Ureter (tissue), 1 donor: ENCODE measurements around the gene SFXN3. TPM values are rescaled to one million over a fixed set of nuclear protein-coding genes. Genes with fewer than 3 reads are reported as not detected.

Source experiments
- DNase-seq: peaks from one replicate; pipeline ENCODE4 v3.0.0-alpha.2; 2020; ENCODE audit warnings: low spot score
- total RNA-seq: library from RNA; stranded (reverse); gene quantifications from one replicate; pipeline ENCODE4 v1.2.4, GENCODE V29; 2023
- donor health status: DM: yes; HTN: yes; CAD: no.

SFXN3 gene
- total RNA-seq, 1 donor from 2014 or later: 36.8 TPM

GRCh38 chr10:101056365-101057151, 25.5 kb downstream of the SFXN3 start:
- no peak for DNase-seq

GRCh38 chr10:101060036-101060950, 29.3 kb downstream of the SFXN3 start:
- peak; percentile 91 for DNase-seq

DNA sequence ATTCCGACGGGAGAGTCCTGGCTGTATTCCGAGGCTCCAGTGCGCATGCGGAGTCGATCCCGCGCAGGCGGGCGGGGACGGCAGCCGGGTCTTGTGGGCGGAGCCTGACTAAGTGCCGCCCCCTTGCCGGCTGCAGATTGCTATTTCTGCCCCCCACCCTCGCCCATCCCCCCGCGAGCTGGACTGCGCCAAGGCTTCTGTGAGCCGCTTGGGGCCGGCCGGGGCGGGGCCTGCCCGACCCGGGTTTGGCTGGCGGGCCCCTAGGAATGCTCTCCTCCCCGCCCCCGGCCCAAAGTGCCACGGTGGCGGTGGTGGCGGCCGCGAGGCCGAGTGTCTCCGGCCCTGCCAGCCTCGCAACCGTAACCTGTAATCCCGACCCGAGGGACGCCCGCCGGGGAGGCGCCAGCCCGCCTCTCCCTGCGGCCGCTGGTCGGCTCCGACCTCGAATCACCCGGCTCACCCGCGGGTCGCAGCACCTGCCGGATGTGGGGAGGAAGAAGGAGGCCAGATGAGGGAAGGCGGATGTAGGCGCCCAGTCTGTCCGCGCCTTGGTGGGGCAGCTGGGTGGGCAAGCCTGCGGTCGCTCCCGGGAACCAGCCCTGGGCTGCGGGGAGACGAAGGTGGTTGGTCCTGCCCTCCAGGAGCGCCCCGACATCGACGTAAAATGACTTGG, 30.1 kb downstream of the SFXN3 start:
- peak; percentile 93 for DNase-seq

- peak; percentile 59 for DNase-seq
These were observed 30.7 kb downstream of the SFXN3 start, which contains the start of gene KAZALD1 for GRCh38 chr10:101061624-101062231. Gene KAZALD1, plus strand, starts transcription at chr10:101061989. Its CDS starts 604 bp downstream, at chr10:101062593.

GRCh38 chr10:101062232-101063049, 31.4 kb downstream of the SFXN3 start:
- DNase-seq: no peak

- DNase-seq: no peak
These were observed 32.1 kb downstream of the SFXN3 start for GRCh38 chr10:101063050-101063525.

- no peak for DNase-seq
These were observed 32.7 kb downstream of the SFXN3 start for GRCh38 chr10:101063548-101064414.

- DNase-seq: no peak
These were observed 33.5 kb downstream of the SFXN3 start for GRCh38 chr10:101064415-101065030.

- DNase-seq: no peak
These were observed 34.6 kb downstream of the SFXN3 start for GRCh38 chr10:101065481-101066145.

- DNase-seq: peak; percentile 77
These were observed 35.3 kb downstream of the SFXN3 start for GRCh38 chr10:101066146-101066895.

DNA sequence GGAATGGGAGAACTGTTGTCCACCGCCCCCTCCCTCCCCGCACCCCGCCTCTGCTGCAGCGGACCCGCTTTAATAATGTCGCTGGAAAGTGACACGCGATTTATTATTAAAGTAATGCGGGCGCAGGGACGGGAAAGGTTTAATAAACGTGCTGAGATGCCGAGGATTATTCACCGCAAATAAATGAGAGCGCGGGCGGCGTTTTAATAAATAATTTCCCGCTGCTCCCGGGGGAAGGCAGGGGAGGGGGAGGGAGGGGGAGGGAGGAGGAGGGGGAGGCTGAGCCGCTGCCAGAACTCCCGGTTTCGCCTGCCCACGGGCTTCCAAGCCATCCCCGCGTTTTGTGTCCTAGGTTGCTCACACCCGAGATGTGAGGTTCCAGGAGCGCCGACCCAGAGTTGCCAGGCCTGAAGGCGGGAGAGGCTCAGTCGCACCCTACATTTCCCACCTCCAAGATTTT, 35.9 kb downstream of the SFXN3 start:
- DNase-seq: no peak

DNA sequence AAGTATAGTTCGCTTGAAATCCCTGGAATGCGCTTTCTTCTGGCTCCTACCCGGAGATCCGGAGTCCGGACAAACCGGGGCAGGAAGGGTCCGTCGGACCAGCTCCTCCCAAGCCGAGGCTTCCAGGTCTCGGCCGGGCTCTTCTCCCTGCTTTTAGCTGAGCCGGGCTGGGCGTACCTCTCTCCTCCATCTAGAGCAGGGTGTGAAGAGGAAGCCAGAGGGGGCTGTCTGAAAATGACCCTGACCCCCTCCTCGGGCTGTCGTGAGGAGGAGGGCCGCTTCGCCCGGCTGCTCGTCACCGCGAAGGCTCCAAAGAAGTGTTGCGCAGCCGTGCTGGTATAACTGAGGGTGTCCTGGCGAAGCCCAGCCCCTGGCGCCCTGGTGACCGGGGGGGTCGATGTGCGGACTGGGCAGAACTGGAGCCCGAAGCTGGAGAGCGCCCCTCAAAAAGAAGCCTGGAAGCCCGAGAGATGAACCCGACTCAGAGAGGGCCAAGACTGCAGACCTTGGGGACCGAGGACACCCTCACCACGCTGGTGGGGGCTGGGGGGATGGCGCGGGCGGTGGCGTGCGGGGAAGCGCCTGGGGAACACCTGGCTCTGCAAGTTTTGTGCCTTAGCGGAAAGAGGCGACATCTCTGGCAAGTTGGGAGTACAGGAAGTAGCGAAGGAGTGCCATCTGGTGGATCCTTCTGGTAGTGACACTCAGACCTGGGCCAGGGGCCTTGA, 36.5 kb downstream of the SFXN3 start:
- peak; percentile 81 for DNase-seq

DNA sequence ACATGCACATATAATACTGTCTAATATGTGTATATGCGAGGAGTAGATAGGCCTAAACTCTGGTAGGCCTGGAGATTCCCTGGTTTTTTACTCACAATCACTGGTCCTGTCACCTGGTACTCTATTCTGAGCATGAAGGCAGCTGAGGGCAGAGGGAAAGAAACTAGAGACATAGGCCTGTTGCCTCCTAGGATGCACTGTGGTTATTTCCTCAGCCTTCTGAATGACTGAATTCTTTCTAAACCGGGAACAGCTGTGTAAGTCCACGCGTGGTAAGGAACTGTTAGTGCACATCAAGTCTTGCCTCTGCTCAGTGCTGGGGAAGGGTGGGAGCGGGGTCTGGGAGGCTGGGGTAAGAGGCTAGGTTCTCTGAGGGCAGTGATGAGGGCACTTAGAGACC, 38.4 kb downstream of the SFXN3 start:
- DNase-seq: no peak

DNA sequence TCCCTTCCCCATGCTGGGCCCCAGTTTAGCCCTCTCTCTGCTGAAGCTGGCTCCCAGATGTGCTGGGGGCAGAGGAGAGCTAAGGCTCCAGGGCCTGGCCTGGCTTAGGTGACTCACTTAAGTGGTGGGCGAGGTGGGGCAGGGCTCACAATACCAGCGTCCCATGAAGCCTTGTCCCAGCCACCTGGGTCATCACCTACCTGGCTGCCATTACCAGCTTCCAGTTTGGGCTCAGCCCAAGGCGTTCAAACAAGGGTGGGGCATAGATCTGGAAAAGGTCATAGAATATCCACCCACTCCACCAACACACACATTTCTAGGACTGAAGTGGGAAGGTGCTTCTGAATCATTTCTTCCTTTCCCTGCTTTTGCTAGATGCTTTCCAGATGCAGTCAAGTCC, 39.1 kb downstream of the SFXN3 start:
- no peak for DNase-seq

GRCh38 chr10:101071267-101071884, 40.3 kb downstream of the SFXN3 start:
- no peak for DNase-seq

GRCh38 chr10:101071885-101072433, 40.9 kb downstream of the SFXN3 start:
- no peak for DNase-seq
